Stimulated activated CD8-positive, alpha-beta memory T cell treated with anti-CD3 and anti-CD28 coated beads, Interleukin-7, amount 100 ng/mL, for 48 hours (primary cell): Measurements from ENCODE around the gene C22orf23.
"Not testable (repeated sequence)": the region's sequence is repeated elsewhere in the genome, so short reads cannot be mapped to it uniquely, and the experiment has no call there.

Source experiments
- DNase-seq, 2 donors: peaks; one replicate each; pipeline ENCODE4 v3.0.0-alpha.2; 2020; ENCODE audit warnings: low read depth in 1 of 2; ENCODE audit errors: extremely low read depth in 1 of 2

C22orf23 gene

GRCh38 chr22:37982938-37983859 lies 29.8 kb upstream of the C22orf23 start:
- DNase-seq: no peak

DNA sequence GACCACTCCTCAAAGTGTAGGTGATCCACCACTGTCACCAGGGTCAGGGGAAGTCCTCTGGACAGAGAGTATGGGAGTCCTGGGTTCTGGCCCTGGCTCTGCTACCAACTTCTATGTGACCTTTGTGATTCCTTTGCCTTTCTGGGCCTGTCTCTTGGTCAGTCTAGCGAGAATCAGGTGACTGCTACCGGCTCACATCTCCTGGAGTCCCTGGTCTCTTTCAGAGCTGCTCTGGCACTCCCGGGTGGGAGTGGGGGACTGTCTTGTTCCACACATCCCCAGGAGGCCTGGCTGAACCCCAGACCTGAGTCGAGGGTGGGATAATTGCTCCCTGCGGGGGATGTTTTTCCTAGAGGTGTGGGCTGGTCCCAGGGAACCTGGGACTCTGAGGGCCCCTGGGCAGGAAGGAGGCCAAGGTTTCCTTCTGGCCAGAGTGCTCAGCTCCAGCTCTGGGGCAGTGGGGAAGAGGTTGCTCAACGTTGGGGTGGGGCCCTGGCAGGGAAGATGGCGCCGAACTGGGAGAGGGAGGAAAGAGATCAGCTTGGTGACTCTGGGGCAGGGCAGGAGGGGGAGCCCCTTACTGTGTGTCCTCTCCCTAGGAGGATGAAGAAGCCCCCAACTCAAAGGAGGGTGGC lies 28.9 kb upstream of the C22orf23 start:
- DNase-seq: no peak

GRCh38 chr22:37981282-37982011 lies 28.0 kb upstream of the C22orf23 start:
- DNase-seq: no peak

DNA sequence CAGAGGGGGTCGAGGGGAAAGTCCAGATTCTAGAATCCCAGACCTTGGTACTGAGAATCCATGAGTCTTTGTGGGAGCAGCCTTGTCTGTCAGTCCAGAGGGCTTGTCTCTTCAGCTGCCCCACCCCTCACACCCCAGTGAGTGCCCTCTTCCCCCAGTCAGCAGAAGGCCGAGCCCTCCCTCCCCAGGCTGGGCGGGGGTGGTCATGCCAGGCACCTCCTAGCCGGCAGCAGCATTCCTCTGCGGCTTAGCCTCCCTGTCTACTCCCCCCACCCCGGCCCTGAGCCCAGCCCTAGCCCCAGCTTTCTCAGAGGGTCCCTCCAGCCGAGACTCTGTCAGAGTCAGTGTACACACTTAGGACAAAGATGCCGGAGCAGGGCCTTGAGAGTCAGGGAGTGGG lies 26.4 kb upstream of the C22orf23 start:
- DNase-seq: no peak

DNA sequence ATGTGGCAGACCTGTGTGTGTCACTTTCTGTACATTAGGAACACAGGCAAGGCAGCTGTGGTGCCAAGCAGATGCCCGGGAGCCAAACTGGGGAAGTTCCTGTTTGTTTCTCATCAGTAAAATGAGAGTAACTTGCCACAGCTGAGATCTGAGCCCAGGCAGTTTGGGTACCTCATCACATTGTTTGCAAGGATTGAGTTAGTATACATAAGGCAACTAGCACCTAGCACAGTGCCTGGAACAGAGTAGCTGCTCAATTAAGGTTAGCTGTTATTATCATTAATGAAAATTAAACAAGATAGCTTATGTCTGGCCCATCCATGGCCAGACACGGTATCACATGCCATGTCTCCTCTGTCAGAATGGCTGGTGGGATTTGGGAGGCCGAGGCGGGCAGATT lies 23.1 kb upstream of the C22orf23 start:
- DNase-seq: no peak

DNA sequence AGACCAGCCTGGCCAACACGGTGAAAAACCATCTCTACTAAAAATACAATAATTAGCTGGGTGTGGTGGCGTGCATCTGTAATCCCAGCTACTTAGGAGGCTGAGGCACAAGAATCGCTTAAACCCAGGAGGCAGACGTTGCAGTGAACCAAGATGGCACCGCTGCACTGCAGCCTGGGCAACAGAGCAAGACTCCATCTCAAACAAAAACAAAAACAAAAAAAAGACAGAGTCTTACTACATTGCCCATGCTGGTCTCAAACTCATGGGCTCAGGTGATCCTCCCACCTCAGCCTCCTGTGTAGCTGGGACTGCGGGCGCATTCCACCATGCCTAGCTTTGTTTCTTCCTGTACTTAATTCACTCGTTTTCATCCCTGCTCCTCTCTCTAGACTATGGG lies 22.6 kb upstream of the C22orf23 start:
- not testable (repeated sequence) for DNase-seq

- DNase-seq: no peak
Observed at GRCh38 chr22:37975153-37975552, 21.8 kb upstream of the C22orf23 start.

GRCh38 chr22:37973271-37974170 lies 20.1 kb upstream of the C22orf23 start:
- DNase-seq: no peak

DNA sequence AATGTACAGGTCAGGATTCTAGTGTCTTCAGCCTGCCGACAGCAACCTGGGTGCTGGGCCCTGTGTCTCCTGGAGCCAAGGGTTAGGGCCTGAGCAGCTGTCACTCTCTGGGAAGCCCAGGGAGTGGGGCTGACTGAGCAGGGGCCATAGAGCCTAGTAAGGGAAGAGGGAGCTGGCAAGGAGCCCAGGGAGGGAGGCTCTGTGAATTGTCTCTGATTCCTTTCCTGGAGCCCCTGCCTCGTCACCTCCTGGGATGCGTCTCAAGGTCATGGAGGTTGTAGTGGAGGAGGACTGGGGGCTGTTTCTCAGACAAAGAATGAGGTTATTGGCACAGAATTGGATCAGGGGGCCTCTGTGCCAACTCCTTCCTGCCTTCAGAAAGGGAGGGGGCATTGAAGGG lies 19.1 kb upstream of the C22orf23 start:
- DNase-seq: no peak

- no peak for DNase-seq
Observed at GRCh38 chr22:37971475-37972434, 18.4 kb upstream of the C22orf23 start.

DNA sequence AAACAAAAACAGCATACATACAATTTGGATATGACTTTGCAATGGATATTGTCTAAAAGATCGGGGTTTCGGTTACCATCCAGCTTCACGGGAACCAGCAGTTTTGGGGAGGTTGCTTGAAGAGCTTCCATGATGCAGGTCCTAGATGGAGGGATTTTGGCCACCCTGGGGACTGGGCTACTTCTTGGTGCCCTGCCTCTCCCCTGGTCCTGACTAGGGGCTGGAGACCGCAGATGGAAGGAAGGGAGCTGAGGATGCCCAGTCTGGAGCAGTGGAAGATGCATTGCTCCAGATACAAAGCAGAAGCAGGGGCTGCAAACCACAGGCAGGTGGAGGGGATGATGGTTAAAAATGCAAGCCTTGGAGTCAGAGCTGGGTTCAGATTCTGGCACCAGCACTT lies 17.5 kb upstream of the C22orf23 start:
- DNase-seq: no peak

DNA sequence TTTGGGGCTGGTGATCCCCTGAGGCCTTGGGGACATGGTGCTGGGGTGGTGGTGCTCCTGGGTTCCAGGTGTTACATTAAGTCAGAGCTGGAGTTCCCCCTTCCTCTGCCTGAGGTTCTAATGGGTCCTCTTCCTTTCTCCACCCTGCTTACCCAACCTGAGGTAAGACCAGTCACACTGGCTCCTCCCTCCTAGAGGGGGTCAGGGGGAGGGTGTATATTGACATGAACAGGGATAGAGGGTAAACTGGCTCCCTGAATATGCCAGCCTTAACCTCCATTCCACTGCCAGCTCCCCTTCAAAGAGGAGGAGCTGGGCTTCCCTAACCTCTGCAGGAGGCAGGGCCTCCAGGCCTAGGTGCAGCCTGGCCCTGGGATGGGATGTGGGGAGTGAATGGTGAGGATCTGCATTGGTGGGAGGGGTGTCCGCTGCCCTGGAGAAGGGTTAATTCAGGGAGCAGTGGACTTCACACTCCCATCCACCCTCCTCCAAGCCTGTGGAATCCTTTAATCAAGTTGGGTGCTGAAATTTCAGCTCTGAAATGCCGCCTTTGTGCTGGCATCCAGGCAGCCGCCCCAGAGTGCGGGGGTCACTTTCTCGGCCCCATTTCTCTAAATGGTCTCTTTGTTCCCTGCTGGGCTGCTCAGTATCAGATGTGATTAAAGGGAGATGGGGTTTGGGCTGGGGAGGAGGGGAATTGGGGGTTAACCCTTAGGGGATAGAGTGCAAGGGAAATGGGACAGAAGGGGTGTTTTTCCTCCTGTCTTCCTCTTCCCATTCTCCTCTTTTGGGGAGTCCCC lies 15.3 kb upstream of the C22orf23 start:
- DNase-seq: no peak

DNA sequence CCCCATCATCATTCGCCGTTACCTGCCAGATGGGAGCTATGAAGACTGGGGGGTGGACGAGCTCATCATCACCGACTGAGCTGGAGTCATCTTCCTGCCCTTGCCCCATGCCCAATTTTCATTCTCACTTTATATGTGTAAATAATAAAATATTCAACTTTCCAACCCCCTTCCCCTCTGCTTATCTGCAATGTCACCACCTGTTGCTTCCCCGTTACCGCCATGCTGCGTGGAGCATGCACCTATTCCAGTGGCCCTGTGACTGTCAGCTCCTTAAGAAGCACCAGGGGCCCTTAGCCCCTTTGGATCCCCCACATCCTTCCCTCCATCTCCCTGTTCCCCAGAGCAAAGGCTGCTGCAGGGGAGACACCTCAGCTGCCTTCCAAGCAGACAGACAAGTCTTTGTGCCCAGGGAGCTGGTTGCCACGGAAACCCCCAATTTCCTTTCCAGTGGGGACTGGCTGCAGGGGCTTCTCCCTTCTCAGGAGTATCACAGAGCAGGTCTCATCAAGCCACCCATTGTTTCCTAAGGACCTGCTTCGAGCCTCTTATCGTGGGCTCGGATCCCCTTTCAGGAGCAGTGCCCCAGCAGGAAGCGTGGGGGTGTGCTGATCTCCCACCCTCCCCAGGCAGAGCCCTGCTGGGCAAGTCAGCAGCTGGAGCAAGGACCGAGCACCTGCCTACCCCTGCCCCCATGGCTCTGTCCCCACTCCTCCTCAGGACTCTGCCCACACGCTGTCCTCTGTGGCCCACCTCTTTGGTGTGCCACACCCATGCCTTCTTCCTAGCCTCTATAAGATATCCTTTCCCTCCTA lies 14.4 kb upstream of the C22orf23 start:
- no peak for DNase-seq

DNA sequence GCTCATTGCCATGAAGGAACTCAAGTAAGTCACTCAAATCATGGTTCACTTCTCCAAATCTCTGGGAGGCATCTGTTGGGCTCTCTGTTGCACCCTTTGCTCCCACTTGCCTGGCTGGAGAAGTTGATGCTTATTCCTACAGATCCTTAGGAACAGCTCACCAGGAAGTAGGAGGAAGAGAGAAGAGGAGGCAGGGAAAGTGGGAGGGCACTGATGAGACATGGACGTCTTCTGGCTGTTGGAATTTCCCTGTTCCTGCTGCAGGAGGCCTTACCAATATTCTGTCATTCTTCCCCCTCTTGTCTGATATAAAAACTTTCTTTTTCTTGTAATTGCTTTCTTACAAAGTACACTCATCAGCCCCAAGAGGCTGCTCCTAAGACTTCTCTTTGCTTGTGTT lies 13.7 kb upstream of the C22orf23 start:
- no peak for DNase-seq

DNA sequence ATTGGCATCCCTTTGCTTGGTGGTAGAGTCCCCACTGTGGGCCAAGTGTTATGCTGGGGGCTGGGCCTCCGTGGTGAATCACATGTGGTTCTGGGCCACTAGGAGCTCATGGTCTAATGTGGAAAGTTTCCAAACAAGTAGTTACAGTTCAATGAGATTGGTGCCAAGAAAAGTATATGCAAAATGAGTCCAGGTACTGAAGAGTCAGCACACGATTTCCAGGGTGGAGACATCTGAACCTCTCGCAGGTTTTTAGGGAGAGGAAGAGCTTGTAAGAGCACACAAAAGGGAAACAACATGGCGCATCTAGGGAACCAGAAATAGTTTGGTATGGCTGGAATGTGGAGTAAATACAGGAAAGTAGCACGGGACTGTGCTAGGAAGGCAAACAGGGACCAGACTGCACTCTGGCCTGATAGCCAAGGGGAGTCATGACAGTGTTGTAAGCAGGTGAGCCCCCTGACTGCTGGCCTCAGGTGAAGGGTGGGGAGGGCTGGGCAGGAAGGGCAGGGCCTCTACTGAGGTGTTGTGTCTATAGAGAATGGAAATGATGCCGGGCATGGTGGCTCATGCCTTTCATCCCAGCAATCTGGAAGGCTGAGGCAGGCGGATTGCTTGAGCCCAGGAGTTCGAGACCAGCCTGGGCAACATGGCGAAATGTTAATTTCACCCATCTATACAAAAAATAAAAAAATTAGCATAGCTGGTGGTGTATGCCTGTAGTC lies 12.7 kb upstream of the C22orf23 start:
- DNase-seq: no peak

- no peak for DNase-seq
Observed at GRCh38 chr22:37961062-37961461, 7.7 kb upstream of the C22orf23 start.

DNA sequence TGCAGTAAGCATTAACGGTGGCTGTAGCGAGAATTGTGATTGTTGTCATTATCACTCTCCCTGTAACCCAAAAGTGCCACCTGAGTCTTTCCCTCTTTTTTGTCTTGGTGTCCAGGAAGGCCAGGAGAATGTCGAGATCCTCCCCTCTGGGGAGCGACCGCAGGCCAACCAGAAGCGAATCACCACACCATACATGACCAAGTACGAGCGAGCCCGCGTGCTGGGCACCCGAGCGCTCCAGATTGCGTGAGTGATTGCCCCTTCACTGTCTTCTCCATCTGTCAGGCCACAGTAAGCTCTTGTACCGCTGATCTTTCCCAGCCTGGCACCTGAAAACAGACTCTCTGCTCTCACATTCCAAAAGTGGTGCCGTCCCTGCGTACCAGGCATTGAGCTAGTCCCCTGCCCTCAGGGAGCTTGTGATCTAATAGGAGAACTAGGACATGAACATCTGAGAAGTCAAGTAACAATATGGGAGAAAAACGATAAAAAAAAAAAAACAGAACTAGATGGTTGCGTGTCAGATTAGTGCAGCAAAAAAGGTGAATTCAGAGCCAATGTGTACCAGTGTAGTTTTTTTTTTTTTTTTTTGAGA lies 5.9 kb upstream of the C22orf23 start:
- no peak for DNase-seq
